NCI-H510A treated with DMSO at 0.1 percent for 48 hours (cell line): ENCODE results near the gene PTPRN2.

ENCODE experiments used
- DNase-seq: peaks from one replicate; lab custom pipeline; 2025; lab: John Stamatoyannopoulos, UW

The PTPRN2 gene

GRCh38 chr7:157832006-157832405 lies 755.6 kb downstream of the PTPRN2 start:
- DNase-seq: peak; percentile 67

- peak; percentile 29 for DNase-seq
These were observed 756.3 kb downstream of the PTPRN2 start for GRCh38 chr7:157831143-157831905.

GRCh38 chr7:157830331-157830730 lies 757.3 kb downstream of the PTPRN2 start:
- DNase-seq: peak; percentile 31

- DNase-seq: no peak
These were observed 758.1 kb downstream of the PTPRN2 start for GRCh38 chr7:157829491-157829890.

GRCh38 chr7:157828881-157829280 lies 758.7 kb downstream of the PTPRN2 start:
- DNase-seq: no peak

GRCh38 chr7:157828190-157828589 lies 759.4 kb downstream of the PTPRN2 start:
- DNase-seq: no peak

GRCh38 chr7:157827863-157828160 lies 759.8 kb downstream of the PTPRN2 start:
- DNase-seq: no peak

- no peak for DNase-seq
These were observed 760.4 kb downstream of the PTPRN2 start for GRCh38 chr7:157827045-157827862.

- DNase-seq: no peak
These were observed 761.1 kb downstream of the PTPRN2 start for GRCh38 chr7:157826566-157826965.

- DNase-seq: no peak
These were observed 762.3 kb downstream of the PTPRN2 start for GRCh38 chr7:157825325-157825724.

- no peak for DNase-seq
These were observed 762.9 kb downstream of the PTPRN2 start for GRCh38 chr7:157824819-157825121.

GRCh38 chr7:157824011-157824818 lies 763.4 kb downstream of the PTPRN2 start:
- no peak for DNase-seq

- no peak for DNase-seq
These were observed 765.0 kb downstream of the PTPRN2 start for GRCh38 chr7:157822688-157823031.

GRCh38 chr7:157821959-157822687 lies 765.5 kb downstream of the PTPRN2 start:
- no peak for DNase-seq

- no peak for DNase-seq
These were observed 766.8 kb downstream of the PTPRN2 start for GRCh38 chr7:157820796-157821195.

GRCh38 chr7:157819455-157819807 lies 768.2 kb downstream of the PTPRN2 start:
- DNase-seq: no peak

- no peak for DNase-seq
These were observed 768.7 kb downstream of the PTPRN2 start for GRCh38 chr7:157818701-157819454.

GRCh38 chr7:157817944-157818700 lies 769.5 kb downstream of the PTPRN2 start:
- no peak for DNase-seq

GRCh38 chr7:157817433-157817832 lies 770.2 kb downstream of the PTPRN2 start:
- DNase-seq: no peak

GRCh38 chr7:157816526-157817250 lies 770.9 kb downstream of the PTPRN2 start:
- DNase-seq: no peak
